Measurements from ENCODE around the gene ESPL1. TPM values are rescaled to one million over a fixed set of nuclear protein-coding genes. Genes with fewer than 3 reads are reported as not detected.

Gene ESPL1
- total and polyA plus RNA-seq, 2 of the 8 experiments (the other 6 are each of a cell fraction or from before 2014, with no cell fraction given) = 31.8 to 52.7 TPM

DNA sequence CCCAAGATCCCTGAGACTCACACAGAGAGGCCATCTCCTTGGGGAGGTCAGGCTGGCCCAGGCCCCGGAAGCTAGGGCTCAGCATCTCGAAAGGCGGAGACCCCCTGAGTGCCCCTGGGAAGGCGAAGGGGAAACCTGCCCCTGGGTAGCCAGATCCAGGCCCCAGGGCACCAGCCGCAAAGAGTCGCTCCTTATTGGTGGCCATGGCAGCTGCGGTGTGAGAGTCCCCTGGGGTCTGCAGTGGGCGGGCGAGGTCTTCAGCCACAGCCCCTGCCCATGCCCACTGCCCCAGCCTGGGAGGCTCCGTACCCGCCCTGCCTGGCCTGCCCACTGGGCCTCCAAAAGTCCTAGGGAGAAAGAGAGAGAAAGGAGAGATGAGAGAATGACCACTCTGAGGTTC, 40.8 kb upstream of the ESPL1 start (continued):
- TF ChIP-seq, protein P1, sequence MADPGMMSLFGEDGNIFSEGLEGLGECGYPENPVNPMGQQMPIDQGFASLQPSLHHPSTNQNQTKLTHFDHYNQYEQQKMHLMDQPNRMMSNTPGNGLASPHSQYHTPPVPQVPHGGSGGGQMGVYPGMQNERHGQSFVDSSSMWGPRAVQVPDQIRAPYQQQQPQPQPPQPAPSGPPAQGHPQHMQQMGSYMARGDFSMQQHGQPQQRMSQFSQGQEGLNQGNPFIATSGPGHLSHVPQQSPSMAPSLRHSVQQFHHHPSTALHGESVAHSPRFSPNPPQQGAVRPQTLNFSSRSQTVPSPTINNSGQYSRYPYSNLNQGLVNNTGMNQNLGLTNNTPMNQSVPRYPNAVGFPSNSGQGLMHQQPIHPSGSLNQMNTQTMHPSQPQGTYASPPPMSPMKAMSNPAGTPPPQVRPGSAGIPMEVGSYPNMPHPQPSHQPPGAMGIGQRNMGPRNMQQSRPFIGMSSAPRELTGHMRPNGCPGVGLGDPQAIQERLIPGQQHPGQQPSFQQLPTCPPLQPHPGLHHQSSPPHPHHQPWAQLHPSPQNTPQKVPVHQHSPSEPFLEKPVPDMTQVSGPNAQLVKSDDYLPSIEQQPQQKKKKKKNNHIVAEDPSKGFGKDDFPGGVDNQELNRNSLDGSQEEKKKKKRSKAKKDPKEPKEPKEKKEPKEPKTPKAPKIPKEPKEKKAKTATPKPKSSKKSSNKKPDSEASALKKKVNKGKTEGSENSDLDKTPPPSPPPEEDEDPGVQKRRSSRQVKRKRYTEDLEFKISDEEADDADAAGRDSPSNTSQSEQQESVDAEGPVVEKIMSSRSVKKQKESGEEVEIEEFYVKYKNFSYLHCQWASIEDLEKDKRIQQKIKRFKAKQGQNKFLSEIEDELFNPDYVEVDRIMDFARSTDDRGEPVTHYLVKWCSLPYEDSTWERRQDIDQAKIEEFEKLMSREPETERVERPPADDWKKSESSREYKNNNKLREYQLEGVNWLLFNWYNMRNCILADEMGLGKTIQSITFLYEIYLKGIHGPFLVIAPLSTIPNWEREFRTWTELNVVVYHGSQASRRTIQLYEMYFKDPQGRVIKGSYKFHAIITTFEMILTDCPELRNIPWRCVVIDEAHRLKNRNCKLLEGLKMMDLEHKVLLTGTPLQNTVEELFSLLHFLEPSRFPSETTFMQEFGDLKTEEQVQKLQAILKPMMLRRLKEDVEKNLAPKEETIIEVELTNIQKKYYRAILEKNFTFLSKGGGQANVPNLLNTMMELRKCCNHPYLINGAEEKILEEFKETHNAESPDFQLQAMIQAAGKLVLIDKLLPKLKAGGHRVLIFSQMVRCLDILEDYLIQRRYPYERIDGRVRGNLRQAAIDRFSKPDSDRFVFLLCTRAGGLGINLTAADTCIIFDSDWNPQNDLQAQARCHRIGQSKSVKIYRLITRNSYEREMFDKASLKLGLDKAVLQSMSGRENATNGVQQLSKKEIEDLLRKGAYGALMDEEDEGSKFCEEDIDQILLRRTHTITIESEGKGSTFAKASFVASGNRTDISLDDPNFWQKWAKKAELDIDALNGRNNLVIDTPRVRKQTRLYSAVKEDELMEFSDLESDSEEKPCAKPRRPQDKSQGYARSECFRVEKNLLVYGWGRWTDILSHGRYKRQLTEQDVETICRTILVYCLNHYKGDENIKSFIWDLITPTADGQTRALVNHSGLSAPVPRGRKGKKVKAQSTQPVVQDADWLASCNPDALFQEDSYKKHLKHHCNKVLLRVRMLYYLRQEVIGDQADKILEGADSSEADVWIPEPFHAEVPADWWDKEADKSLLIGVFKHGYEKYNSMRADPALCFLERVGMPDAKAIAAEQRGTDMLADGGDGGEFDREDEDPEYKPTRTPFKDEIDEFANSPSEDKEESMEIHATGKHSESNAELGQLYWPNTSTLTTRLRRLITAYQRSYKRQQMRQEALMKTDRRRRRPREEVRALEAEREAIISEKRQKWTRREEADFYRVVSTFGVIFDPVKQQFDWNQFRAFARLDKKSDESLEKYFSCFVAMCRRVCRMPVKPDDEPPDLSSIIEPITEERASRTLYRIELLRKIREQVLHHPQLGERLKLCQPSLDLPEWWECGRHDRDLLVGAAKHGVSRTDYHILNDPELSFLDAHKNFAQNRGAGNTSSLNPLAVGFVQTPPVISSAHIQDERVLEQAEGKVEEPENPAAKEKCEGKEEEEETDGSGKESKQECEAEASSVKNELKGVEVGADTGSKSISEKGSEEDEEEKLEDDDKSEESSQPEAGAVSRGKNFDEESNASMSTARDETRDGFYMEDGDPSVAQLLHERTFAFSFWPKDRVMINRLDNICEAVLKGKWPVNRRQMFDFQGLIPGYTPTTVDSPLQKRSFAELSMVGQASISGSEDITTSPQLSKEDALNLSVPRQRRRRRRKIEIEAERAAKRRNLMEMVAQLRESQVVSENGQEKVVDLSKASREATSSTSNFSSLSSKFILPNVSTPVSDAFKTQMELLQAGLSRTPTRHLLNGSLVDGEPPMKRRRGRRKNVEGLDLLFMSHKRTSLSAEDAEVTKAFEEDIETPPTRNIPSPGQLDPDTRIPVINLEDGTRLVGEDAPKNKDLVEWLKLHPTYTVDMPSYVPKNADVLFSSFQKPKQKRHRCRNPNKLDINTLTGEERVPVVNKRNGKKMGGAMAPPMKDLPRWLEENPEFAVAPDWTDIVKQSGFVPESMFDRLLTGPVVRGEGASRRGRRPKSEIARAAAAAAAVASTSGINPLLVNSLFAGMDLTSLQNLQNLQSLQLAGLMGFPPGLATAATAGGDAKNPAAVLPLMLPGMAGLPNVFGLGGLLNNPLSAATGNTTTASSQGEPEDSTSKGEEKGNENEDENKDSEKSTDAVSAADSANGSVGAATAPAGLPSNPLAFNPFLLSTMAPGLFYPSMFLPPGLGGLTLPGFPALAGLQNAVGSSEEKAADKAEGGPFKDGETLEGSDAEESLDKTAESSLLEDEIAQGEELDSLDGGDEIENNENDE (IDR thresholded peaks at IDR 0.05; ENCODE audit: insufficient replicate concordance, low read length) = no peak
- TF ChIP-seq KDM1A (IDR thresholded peaks at IDR 0.05; ENCODE audit: borderline replicate concordance, low read length) (no peak), GABPA (IDR thresholded peaks at IDR 0.05; ENCODE audit: borderline replicate concordance, insufficient read depth, low read length) (no peak), JUN (IDR thresholded peaks at IDR 0.05; ENCODE audit: low read depth, low read length) (no peak), SP2 (IDR thresholded peaks at IDR 0.05; ENCODE audit: low read length) (no peak), MAFK (IDR thresholded peaks at IDR 0.05; ENCODE audit: low read depth, low read length) (no peak)
- TF ChIP-seq, protein P2, sequence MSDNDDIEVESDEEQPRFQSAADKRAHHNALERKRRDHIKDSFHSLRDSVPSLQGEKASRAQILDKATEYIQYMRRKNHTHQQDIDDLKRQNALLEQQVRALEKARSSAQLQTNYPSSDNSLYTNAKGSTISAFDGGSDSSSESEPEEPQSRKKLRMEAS (IDR thresholded peaks at IDR 0.05) = no peak
- TF ChIP-seq, protein P3, sequence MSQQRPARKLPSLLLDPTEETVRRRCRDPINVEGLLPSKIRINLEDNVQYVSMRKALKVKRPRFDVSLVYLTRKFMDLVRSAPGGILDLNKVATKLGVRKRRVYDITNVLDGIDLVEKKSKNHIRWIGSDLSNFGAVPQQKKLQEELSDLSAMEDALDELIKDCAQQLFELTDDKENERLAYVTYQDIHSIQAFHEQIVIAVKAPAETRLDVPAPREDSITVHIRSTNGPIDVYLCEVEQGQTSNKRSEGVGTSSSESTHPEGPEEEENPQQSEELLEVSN (IDR thresholded peaks at IDR 0.05) = no peak
